Kidney capillary endothelial cell (primary cell): ENCODE measurements around the gene GJA1.
"Not testable (repeated sequence)": the region's sequence is repeated elsewhere in the genome, so short reads cannot be mapped to it uniquely, and the experiment has no call there.

Experiments
- DNase-seq: peaks from one replicate; pipeline ENCODE4 v3.0.0-alpha.2; 2018; ENCODE audit warnings: low spot score

GJA1 gene

GRCh38 chr6:121435444-121436069, at the start of gene GJA1:
Gene GJA1, plus strand, starts transcription at chr6:121435646. Its CDS starts 11,202 bp downstream, at chr6:121446848.
- peak; percentile 76 for DNase-seq

- DNase-seq: not testable (repeated sequence)
Observed at GRCh38 chr6:121386551-121386950, 48.9 kb upstream of the GJA1 start.

- DNase-seq: no peak
Observed at GRCh38 chr6:121389419-121389818, 46.0 kb upstream of the GJA1 start.

GRCh38 chr6:121393731-121394505, 41.5 kb upstream of the GJA1 start:
- DNase-seq: no peak

GRCh38 chr6:121395736-121396135, 39.7 kb upstream of the GJA1 start:
- DNase-seq: no peak

- DNase-seq: not testable (repeated sequence)
Observed at GRCh38 chr6:121397188-121397587, 38.3 kb upstream of the GJA1 start.

GRCh38 chr6:121398127-121398526, 37.3 kb upstream of the GJA1 start:
- DNase-seq: no peak

- no peak for DNase-seq
Observed at GRCh38 chr6:121399966-121400365, 35.5 kb upstream of the GJA1 start.

GRCh38 chr6:121403964-121404363, 31.5 kb upstream of the GJA1 start:
- DNase-seq: no peak

GRCh38 chr6:121405306-121405705, 30.1 kb upstream of the GJA1 start:
- DNase-seq: no peak

- DNase-seq: no peak
Observed at GRCh38 chr6:121408321-121408720, 27.1 kb upstream of the GJA1 start.

- no peak for DNase-seq
Observed at GRCh38 chr6:121413879-121414278, 21.6 kb upstream of the GJA1 start.

- DNase-seq: no peak
Observed at GRCh38 chr6:121418346-121418745, 17.1 kb upstream of the GJA1 start.

- DNase-seq: no peak
Observed at GRCh38 chr6:121426686-121427085, 8.8 kb upstream of the GJA1 start.

GRCh38 chr6:121428872-121429756, 6.3 kb upstream of the GJA1 start:
- no peak for DNase-seq

GRCh38 chr6:121430514-121431460, 4.7 kb upstream of the GJA1 start:
- DNase-seq: peak; percentile 41

GRCh38 chr6:121431776-121432175, 3.7 kb upstream of the GJA1 start:
- DNase-seq: not testable (repeated sequence)

- DNase-seq: no peak
Observed at GRCh38 chr6:121434037-121434770, 1.2 kb upstream of the GJA1 start.

GRCh38 chr6:121436274-121436857, 920 bp downstream of the GJA1 start:
- no peak for DNase-seq
